HUDEP-2 (cell line): ENCODE data around the gene TBCCD1.
A peak's percentile ranks its signal among the peaks of the same experiment; 100 is the strongest.
"Not testable (repeated sequence)": the region's sequence is repeated elsewhere in the genome, so short reads cannot be mapped to it uniquely, and the experiment has no call there.

ENCODE experiments used
- DNase-seq, 76 experiments: peaks; one replicate each; lab custom pipeline; 2025; ENCODE audit not compliant: unreplicated experiment in 76 of 76; lab: John Stamatoyannopoulos, UW

Gene TBCCD1

GRCh38 chr3:186598108-186598784 is 31.1 kb upstream of the TBCCD1 start:
- no peak for DNase-seq

- DNase-seq, result no peak
Measured at GRCh38 chr3:186596568-186597287, 29.6 kb upstream of the TBCCD1 start.

DNA sequence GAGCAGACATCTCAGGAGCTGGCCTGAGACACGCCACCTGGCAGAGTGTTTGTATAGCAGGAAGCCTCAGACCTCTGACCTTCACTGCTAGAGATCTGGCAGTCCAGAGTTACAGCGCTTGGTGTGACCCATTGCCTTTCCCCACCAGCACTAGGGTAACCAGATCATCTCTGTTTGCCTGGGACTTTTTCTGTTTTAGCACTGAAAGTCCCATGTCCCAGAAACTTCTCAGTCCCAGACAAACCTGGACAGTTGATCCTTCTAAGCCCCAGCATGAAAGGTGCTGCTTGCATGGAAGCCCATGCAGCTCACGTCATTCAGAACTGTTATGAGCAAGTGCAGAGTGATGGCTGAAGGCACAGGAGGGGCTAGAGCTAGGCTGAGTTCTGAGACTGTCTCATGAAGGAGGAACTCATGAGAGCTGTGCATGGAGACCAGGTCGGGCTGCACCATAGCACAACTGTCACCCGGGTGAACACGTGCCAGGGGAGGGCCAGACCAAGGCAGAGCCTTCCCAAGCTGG is 27.5 kb upstream of the TBCCD1 start:
- no peak for DNase-seq

DNA sequence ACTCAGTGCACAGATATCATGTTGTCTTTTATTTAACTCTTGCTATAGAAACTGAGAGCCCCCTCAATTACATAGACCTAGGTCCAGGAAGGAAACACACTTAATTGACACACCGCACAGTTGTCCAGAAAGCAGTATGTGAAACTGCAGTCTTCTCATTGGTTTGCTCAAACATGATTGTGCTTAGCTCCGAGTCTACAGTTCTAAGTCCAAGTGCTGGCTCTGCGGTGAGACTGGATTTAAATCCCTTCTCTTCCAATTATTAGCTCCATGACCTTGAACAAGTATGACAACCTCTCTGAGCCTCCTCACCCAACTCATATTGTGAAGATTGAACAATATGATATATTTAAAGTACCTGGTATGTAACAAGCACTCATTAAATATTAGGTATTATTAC is 26.7 kb upstream of the TBCCD1 start:
- DNase-seq, result no peak

DNA sequence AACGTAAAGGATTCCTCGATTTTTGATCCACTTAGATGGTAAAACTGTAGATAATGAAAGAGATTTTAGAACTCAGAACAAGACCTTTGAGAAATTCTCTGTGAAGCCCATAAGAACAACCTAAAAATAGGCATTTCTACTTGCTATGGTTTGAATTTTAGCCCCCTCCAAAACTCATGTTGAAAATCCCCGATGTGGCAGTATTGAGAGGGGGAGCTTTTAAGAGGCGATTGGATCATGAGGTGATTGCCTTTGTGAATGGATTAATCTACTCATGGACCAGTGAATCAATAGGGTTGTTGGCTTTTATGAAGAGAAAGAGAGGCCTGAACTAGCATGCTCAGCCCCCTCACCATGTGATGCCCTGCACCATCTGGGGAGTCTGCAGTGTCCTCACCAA is 25.5 kb upstream of the TBCCD1 start:
- no peak for DNase-seq

- no peak for DNase-seq
Measured at GRCh38 chr3:186590580-186591295, 23.6 kb upstream of the TBCCD1 start.

- no peak for DNase-seq
Measured at GRCh38 chr3:186589856-186590579, 22.9 kb upstream of the TBCCD1 start.

GRCh38 chr3:186589121-186589520 is 22.0 kb upstream of the TBCCD1 start:
- peak in 1 of 76 experiments; percentile 3 for DNase-seq

GRCh38 chr3:186588632-186589031 is 21.5 kb upstream of the TBCCD1 start:
- DNase-seq, result no peak

- DNase-seq, result no peak
Measured at GRCh38 chr3:186587183-186587582, 20.0 kb upstream of the TBCCD1 start.

- not testable (repeated sequence) for DNase-seq
Measured at GRCh38 chr3:186586245-186586644, 19.1 kb upstream of the TBCCD1 start.

DNA sequence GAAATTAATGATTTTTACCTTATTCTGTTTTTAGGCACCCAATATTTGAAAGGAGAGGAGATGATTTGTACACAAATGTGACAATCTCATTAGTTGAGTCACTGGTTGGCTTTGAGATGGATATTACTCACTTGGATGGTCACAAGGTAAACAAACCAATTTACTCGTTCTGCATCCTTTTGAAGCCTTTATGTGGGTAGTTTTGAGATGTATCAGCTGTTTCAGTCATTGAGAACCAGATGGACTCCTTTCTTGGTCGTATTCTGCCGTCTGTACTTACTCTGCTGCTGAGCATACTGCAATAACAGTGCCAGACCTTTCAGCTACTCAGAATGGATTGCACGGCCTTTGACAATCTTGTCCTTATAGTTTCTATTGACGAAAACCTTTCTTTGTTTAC is 16.7 kb upstream of the TBCCD1 start:
- no peak for DNase-seq

GRCh38 chr3:186582541-186582940 is 15.4 kb upstream of the TBCCD1 start:
- DNase-seq, result no peak

DNA sequence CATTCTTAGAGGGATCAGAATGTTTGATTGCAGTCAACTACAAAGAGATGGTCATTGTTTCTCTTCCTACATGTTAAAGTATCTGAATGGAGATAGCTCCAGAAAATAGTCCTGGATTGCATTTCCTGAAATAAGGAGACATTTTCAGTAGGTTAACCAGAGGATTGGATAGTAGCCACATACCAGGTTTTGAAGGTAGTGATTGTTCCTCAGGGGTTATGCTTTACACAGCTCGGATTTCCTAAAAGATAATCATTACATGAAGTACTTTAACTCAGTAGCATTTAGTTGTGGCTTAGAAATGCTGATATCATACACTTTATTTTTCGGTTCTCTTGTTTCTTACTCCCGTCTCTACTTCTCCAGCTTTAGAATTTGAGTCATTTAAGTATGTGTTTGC is 13.6 kb upstream of the TBCCD1 start:
- DNase-seq, result no peak

DNA sequence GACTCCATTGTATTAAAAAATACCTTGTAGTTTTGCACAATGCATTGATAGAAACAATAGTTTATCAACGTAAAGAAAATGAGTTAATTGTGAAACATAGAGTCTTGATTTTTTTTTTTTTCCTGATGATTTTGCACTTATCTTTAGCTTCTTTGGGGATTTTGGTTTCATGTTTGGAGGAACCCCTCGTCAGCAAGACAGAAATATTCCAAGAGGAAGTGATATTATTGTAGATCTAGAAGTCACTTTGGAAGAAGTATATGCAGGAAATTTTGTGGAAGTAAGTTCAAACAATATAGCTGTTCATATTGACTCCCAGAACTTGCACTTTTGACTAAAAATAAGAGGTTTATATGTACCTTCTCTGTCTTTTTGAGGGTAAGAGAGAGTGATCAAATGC is 10.4 kb upstream of the TBCCD1 start:
- no peak for DNase-seq

GRCh38 chr3:186571644-186572013 is 4.5 kb upstream of the TBCCD1 start:
- DNase-seq, result no peak

DNA sequence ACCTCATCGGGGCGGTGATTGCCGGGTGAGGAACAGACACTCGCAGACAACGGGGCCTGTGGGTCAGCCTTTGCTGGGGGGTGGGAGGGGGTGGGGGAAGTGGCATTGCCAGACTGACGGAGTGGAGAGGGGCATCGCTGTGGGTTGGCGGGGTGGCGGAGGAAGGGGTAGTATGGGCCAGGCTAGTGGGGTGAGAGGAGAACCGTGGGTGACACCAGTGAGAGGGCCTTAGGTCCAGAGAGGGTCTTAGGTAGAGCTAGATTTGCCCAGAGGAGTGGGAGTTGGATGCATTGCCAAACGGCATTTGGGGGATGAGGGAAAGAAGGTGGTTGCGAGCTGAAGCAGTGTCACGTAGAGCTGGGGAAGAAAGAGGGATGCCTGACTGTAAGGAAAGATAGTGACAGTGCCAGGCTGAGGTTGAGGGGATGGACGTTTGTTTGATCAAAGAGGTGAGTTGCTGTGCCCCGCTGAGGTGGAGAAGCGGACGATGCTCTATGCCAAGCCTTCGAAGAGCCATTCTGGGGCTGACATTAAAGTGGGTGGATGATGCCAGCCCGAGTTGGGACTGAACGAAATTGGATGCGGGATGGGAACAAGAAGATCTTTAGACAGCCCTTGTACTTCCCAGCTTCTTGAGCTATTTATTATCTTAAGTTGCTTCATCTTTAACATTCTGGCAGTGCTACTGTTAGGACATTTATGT is 4.0 kb upstream of the TBCCD1 start:
- no peak for DNase-seq

GRCh38 chr3:186570096-186570940 is 3.2 kb upstream of the TBCCD1 start, which contains the start of gene DNAJB11:
Gene DNAJB11, plus strand, starts transcription at chr3:186570720. Its CDS starts 178 bp downstream, at chr3:186570898.
- peak; percentile 23 to 99 (median 97) for DNase-seq

DNA sequence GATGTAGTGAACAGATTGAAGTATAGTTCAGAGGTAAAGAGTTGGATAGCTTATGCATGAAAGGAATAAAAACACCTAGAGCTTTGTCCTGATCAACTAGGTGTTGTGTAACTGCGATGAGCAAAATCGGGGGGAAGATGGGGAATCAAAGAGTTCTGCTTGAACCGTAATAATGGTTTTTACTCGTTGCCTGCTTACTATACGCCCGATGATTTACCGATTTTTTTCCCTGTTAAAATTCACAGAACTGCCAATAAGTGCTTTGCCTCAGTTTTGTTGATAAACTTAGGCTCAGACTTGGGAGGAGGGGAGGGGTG is 2.6 kb upstream of the TBCCD1 start:
- DNase-seq, result no peak
